Endodermal cell (in vitro differentiated cells): Measurements from ENCODE around the gene KHDRBS1. TPM values are rescaled to one million over a fixed set of nuclear protein-coding genes. Genes with fewer than 3 reads are reported as not detected.

Experiments
- DNase-seq: peaks from one replicate; pipeline ENCODE4 v3.0.0-alpha.2; 2017
- H3K27ac ChIP-seq: 2 replicates; pipeline ENCODE4 v1.5.1; 2013; ENCODE audit warnings: mild to moderate bottlenecking, low read depth, low read length, moderate library complexity
- H3K27me3 ChIP-seq: 2 replicates; pipeline ENCODE4 v1.6.1; 2013; ENCODE audit warnings: mild to moderate bottlenecking, low read length, moderate library complexity; ENCODE audit not compliant: insufficient read depth, control insufficient read depth, poor library complexity, severe bottlenecking
- H3K36me3 ChIP-seq: 2 replicates; pipeline ENCODE4 v1.7.0; 2013; ENCODE audit warnings: mild to moderate bottlenecking, low read length, moderate library complexity; ENCODE audit not compliant: control insufficient read depth, insufficient read depth
- H3K4me1 ChIP-seq: one replicate; pipeline ENCODE4 v1.7.0; 2013; ENCODE audit warnings: low read length; ENCODE audit not compliant: control insufficient read depth, insufficient read depth
- H3K4me3 ChIP-seq: 2 replicates; pipeline ENCODE4 v1.5.1; 2013; ENCODE audit warnings: mild to moderate bottlenecking, low read length, moderate library complexity
- H3K9ac ChIP-seq: 2 replicates; pipeline ENCODE4 v1.6.1; 2013; ENCODE audit warnings: mild to moderate bottlenecking, low read length, moderate library complexity; ENCODE audit not compliant: poor library complexity, severe bottlenecking; ENCODE audit errors: extremely low read depth
- H3K9me3 ChIP-seq: 2 replicates; pipeline ENCODE4 v1.6.1; 2013; ENCODE audit warnings: mild to moderate bottlenecking, low read length, moderate library complexity; ENCODE audit not compliant: control insufficient read depth
- H3K27ac Mint-ChIP-seq: 2 replicates; pipeline ENCODE4 v1.8.0; 2020; ENCODE audit warnings: mixed read lengths
- H3K27me3 Mint-ChIP-seq: 2 replicates; pipeline ENCODE4 v1.8.0; 2021; ENCODE audit warnings: mild to moderate bottlenecking, mixed read lengths; ENCODE audit not compliant: insufficient read depth
- H3K36me3 Mint-ChIP-seq: 2 replicates; pipeline ENCODE4 v1.8.0; 2020; ENCODE audit warnings: low read depth, mixed read lengths
- H3K4me1 Mint-ChIP-seq: 2 replicates; pipeline ENCODE4 v1.8.0; 2020; ENCODE audit warnings: mixed read lengths
- H3K4me3 Mint-ChIP-seq: 2 replicates; pipeline ENCODE4 v1.8.0; 2020; ENCODE audit warnings: mild to moderate bottlenecking, moderate library complexity, mixed read lengths
- H3K9me3 Mint-ChIP-seq: 2 replicates; pipeline ENCODE4 v1.8.0; 2020; ENCODE audit warnings: mild to moderate bottlenecking, mixed read lengths
- WGBS, 2 experiments: methylation state at CpG; one replicate each; pipeline versions ENCODE4 v1.1.5 to v1.1.7; 2013; ENCODE audit warnings: missing lambda C conversion rate in 2 of 2, mixed read lengths in 1 of 2; ENCODE audit not compliant: insufficient coverage in 1 of 2, insufficient read length in 1 of 2; 5-methylcytosine and 5-hydroxymethylcytosine counted together
- microRNA-seq: library from miRNA; unstranded; fragments of <30 nt; microRNA quantifications from one replicate; pipeline ENCODE4 v1.2.0, GENCODE V29; 2020; ENCODE audit warnings: borderline microRNAs expressed
- total RNA-seq, 2 donors: library from RNA; stranded (reverse); fragmentation: NEBNext Ultra II Directional in 1 of 2; extraction: Animal tissue kit (Norgen Biotek cat#: 25700) in 1 of 2; gene quantifications; 2 replicates in 1 of 2; 3 replicates in 1 of 2; pipeline ENCODE4 v1.2.1, GENCODE V29; 2021
- TF ChIP-seq, protein P1 (sequence below): fragments of 200-600 bp; sonication (generic); conservative IDR thresholded peaks from 2 replicates; pipeline ENCODE4 v1.5.0; 2021; ENCODE audit warnings: antibody characterized with exemption, mild to moderate bottlenecking

The KHDRBS1 gene
- total RNA-seq, 2 donors from 2014 or later: 201 to 235 TPM

DNA sequence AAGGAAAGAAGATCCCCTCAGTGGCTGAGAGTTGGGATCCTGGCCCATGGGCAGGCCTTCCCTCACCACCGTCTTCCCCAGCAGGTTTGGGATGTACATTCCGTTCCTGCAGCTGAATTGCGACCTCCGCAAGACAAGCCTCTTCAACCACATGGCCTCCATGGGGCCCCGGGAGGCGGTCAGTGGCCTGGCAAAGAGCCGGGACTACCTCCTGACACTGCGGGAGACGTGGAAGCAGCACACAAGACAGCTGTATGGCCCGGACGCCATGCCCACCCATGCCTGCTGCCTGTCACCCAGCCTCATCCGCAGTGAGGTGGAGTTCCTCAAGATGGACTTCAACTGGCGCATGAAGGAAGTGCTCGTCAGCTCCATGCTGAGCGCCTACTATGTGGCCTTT is 77.9 kb downstream of the KHDRBS1 start:
- Histone ChIP-seq H3K36me3 (peaks cover 46% of the 10 kb centered on the region), H3K27ac (no peak overlapping the region), H3K27me3 (no peaks in the 10 kb centered on the region), H3K9ac (no peak overlapping the region), H3K9me3 (no peaks in the 10 kb centered on the region), H3K4me1 (no peaks in the 10 kb centered on the region), H3K4me3 (no peak overlapping the region)
- WGBS, 2 experiments: 95 to 100% methylated on average over 11 to 15 of the region's 15 CpGs
- peaks cover 59% of the 10 kb centered on the region for H3K36me3 Mint-ChIP-seq
- H3K4me3 Mint-ChIP-seq: no peak overlapping the region
- H3K4me1 Mint-ChIP-seq: no peaks in the 10 kb centered on the region
- DNase-seq: no peak
- no peak overlapping the region for H3K27ac Mint-ChIP-seq
- no peaks in the 10 kb centered on the region for H3K27me3 Mint-ChIP-seq
- no peaks in the 10 kb centered on the region for H3K9me3 Mint-ChIP-seq
- TF ChIP-seq, protein P1, sequence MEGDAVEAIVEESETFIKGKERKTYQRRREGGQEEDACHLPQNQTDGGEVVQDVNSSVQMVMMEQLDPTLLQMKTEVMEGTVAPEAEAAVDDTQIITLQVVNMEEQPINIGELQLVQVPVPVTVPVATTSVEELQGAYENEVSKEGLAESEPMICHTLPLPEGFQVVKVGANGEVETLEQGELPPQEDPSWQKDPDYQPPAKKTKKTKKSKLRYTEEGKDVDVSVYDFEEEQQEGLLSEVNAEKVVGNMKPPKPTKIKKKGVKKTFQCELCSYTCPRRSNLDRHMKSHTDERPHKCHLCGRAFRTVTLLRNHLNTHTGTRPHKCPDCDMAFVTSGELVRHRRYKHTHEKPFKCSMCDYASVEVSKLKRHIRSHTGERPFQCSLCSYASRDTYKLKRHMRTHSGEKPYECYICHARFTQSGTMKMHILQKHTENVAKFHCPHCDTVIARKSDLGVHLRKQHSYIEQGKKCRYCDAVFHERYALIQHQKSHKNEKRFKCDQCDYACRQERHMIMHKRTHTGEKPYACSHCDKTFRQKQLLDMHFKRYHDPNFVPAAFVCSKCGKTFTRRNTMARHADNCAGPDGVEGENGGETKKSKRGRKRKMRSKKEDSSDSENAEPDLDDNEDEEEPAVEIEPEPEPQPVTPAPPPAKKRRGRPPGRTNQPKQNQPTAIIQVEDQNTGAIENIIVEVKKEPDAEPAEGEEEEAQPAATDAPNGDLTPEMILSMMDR: no peak

Small RNA genes lying within 50 kb of the gene (microRNA-seq; reads per million reads assigned to microRNA genes)
- gene MIR5585: not detected

Other genes starting within 250 kb of the KHDRBS1 start
- 10 to 100 TPM; 13.1 to 22.7 TPM for gene ADGRB2, start 249.5 kb upstream of the KHDRBS1 start, total RNA-seq
- gene SPOCD1, start 197.8 kb upstream of the KHDRBS1 start, total RNA-seq: 1 to 10 TPM; 2.0 to 3.1 TPM
- gene PTP4A2, start 75.5 kb upstream of the KHDRBS1 start, total RNA-seq: 100 to 1,000 TPM; 211 TPM
- 10 to 100 TPM; 11.0 to 20.3 TPM for gene TMEM39B, start 59.1 kb downstream of the KHDRBS1 start, total RNA-seq
- gene KPNA6, start 94.2 kb downstream of the KHDRBS1 start, total RNA-seq: 100 to 1,000 TPM in 1 of 2 donors, 10 to 100 TPM in 1; 95.4 to 119 TPM
- gene TXLNA, start 165.8 kb downstream of the KHDRBS1 start, total RNA-seq: 10 to 100 TPM; 38.3 to 39.4 TPM
- gene CCDC28B, start 186.7 kb downstream of the KHDRBS1 start, total RNA-seq: 10 to 100 TPM in 1 of 2 donors, 1 to 10 TPM in 1; 9.2 to 11.1 TPM
- gene IQCC, start 191.8 kb downstream of the KHDRBS1 start, total RNA-seq: 1 to 10 TPM; 4.7 to 6.3 TPM
- gene DCDC2B, start 195.2 kb downstream of the KHDRBS1 start, total RNA-seq: not detected
- 10 to 100 TPM; 35.1 to 35.5 TPM for gene TMEM234, start 208.5 kb downstream of the KHDRBS1 start, total RNA-seq
- 100 to 1,000 TPM; 194 to 198 TPM for gene EIF3I, start 208.5 kb downstream of the KHDRBS1 start, total RNA-seq
- 1 to 10 TPM; 1.1 to 2.9 TPM for gene FAM167B, start 233.4 kb downstream of the KHDRBS1 start, total RNA-seq
- 1 to 10 TPM; 1.8 to 4.4 TPM for gene LCK, start 237.4 kb downstream of the KHDRBS1 start, total RNA-seq